ENCODE measurements around the gene BTBD1. TPM values are rescaled to one million over a fixed set of nuclear protein-coding genes. Genes with fewer than 3 reads are reported as not detected.

The BTBD1 gene
- polyA plus RNA-seq, 1 experiment: 113 TPM

DNA sequence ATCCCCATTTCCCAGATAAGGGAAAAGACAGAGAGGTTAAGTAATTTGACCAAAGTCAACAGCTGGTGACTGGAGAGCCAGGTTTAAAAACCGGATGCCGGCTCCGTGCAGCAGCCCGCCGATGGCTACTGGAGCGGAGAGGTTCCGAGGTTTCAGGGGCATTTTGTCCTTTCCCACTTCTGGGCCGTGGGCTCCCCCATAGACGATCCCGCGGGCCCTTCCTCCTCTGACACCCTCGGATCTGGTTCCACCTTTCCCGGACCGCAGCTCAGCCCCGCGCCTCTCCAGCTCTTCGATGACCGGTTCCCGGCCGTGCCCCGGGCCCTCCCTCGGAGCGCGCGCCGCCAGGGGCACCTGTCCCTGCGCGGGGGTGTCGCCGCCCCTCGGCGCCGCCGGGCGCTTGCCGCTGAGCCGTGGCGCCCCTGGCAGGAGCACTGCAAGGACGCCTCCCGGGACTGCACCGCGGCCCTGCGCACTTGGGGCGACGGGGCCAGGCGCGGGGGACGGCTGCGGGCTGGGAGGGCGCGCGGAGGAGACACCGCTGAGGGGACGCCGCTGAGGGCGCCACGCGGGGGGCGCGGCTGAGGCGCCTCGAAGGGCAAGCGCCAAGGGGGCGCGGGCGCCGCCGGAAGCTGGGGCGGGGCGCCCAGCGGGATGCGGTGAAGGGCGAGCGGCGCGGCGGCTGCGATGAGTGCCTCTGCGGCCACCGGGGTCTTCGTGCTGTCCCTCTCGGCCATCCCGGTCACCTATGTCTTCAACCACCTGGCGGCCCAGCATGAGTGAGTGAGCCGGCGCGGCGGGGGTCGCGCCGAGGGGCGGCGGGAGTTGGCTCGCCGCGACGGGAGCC is 40.2 kb upstream of the BTBD1 start, which contains the start of gene TM6SF1:
TSS of gene TM6SF1 (plus strand) at position 652 of the 847 bp plus-strand sequence. CDS start at position 688, 36 bp downstream.
- POLR2A ChIA-PET: interaction anchor here (0.6 kb wide), 1 partner anchor 33 kb away, joined by 9 read pairs; no protein-coding TSS in a partner anchor
- DNase-seq (ENCODE audit: low read depth, low spot score): no peak
- Histone ChIP-seq H3K27me3 (ENCODE audit: control insufficient read depth, insufficient read depth, low read length) (no peaks in the 10 kb centered on the region), H3K27ac (ENCODE audit: low read depth, low read length) (peak within 1 kb of the TSS; percentile 47), H3K4me3 (ENCODE audit: low read depth, low read length) (peak within 1 kb of the TSS; percentile 64), H3K9me3 (ENCODE audit: control insufficient read depth, insufficient read depth, low read length) (no peaks in the 10 kb centered on the region; the same call in 1 of the 2 replicates)
- TF ChIP-seq, protein P1, sequence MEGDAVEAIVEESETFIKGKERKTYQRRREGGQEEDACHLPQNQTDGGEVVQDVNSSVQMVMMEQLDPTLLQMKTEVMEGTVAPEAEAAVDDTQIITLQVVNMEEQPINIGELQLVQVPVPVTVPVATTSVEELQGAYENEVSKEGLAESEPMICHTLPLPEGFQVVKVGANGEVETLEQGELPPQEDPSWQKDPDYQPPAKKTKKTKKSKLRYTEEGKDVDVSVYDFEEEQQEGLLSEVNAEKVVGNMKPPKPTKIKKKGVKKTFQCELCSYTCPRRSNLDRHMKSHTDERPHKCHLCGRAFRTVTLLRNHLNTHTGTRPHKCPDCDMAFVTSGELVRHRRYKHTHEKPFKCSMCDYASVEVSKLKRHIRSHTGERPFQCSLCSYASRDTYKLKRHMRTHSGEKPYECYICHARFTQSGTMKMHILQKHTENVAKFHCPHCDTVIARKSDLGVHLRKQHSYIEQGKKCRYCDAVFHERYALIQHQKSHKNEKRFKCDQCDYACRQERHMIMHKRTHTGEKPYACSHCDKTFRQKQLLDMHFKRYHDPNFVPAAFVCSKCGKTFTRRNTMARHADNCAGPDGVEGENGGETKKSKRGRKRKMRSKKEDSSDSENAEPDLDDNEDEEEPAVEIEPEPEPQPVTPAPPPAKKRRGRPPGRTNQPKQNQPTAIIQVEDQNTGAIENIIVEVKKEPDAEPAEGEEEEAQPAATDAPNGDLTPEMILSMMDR (IDR thresholded peaks at IDR 0.05; ENCODE audit: low read depth, low read length): no peak
- CTCF ChIA-PET: interaction anchor here (2.4 kb wide), 1 partner anchor 96 kb away, joined by 7 read pairs; the partner anchor contains the start of gene C15orf40

DNA sequence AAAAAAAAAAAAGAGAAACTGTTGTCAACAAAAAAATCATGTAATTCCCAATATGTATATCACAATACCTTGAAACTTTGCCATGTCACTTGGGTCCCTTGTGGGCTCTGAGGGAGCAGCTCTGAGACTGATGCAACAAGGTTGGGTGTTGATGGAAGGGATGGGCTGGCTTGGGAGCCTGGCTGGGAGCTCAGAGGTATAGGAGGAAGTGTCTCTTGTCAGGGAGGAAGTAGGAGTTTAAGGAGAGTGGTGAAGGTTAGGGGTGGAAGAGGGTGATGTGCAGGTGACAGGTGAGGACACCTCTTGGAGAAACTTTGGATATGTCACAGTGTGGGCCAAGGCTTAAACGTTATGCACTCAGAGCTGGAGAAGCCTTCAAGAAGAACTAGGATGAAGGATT is 38.4 kb upstream of the BTBD1 start:
- TF ChIP-seq, protein P1 (IDR thresholded peaks at IDR 0.05; ENCODE audit: low read depth, low read length): no peak
- DNase-seq (ENCODE audit: low read depth, low spot score): no peak
- POLR2A ChIA-PET: no interaction called here
- CTCF ChIA-PET: interaction anchor here (1.1 kb wide), 1 partner anchor 95 kb away, joined by 3 read pairs; no protein-coding TSS in a partner anchor
- H3K27me3 ChIP-seq (ENCODE audit: control insufficient read depth, insufficient read depth, low read length): peaks cover 8% of the 10 kb centered on the region
- no peak overlapping the region for H3K4me3 ChIP-seq (ENCODE audit: low read depth, low read length)
- peak overlapping the region; percentile 11 for H3K27ac ChIP-seq (ENCODE audit: low read depth, low read length)
- H3K9me3 ChIP-seq (ENCODE audit: control insufficient read depth, insufficient read depth, low read length): no peaks in the 10 kb centered on the region; the same call in 1 of the 2 replicates

DNA sequence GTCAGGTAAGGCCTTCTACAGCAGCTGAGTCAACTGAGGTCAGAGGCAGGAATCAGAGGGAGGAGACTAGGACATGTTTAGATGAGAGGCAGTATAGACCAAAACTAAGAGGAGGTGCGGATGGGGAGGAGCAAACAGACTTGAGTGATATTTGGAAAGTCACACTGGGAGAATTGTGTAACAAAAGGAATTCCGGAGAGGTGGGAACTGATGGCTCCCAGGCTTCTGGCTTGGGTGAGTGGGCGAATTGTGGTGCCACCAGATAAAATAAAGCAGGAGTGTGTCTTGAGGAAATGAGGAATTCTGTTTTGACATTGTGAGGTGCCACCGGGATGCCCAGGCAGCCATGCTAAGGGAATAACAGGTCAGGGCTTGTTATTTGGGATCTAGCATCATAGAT is 37.1 kb upstream of the BTBD1 start:
- DNase-seq (ENCODE audit: low read depth, low spot score): no peak
- no peak overlapping the region for H3K27ac ChIP-seq (ENCODE audit: low read depth, low read length)
- peaks cover 14% of the 10 kb centered on the region for H3K27me3 ChIP-seq (ENCODE audit: control insufficient read depth, insufficient read depth, low read length)
- POLR2A ChIA-PET: no interaction called here
- CTCF ChIA-PET: no interaction called here
- no peaks in the 10 kb centered on the region for H3K9me3 ChIP-seq (ENCODE audit: control insufficient read depth, insufficient read depth, low read length)
- H3K4me3 ChIP-seq (ENCODE audit: low read depth, low read length): no peak overlapping the region
- TF ChIP-seq, protein P1 (IDR thresholded peaks at IDR 0.05; ENCODE audit: low read depth, low read length): no peak

DNA sequence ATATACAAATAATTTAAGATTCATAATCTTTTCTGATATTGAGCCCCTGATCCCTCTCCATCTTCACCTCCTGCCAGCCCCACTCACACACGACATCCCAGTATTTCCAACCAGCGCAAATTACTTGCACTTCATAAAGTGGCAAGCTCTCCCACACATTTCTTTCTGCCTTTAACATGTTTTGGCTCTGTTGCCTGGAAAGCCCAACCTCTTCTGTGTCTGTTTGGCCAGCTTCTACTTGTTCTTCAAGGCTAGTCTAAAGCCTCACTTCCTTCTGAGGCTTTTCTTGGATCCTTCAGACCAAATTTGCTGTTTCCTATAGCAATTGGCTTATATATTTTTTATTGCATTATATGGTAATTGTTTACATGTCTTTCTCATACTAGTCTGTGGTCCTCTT is 35.3 kb upstream of the BTBD1 start:
- H3K27ac ChIP-seq (ENCODE audit: low read depth, low read length): no peak overlapping the region
- DNase-seq (ENCODE audit: low read depth, low spot score): no peak
- ChIA-PET POLR2A (no interaction called here), CTCF (no interaction called here)
- H3K9me3 ChIP-seq (ENCODE audit: control insufficient read depth, insufficient read depth, low read length): peaks cover 3% of the 10 kb centered on the region; the same call in 1 of the 2 replicates
- TF ChIP-seq, protein P1 (IDR thresholded peaks at IDR 0.05; ENCODE audit: low read depth, low read length): no peak
- no peak overlapping the region for H3K4me3 ChIP-seq (ENCODE audit: low read depth, low read length)
- H3K27me3 ChIP-seq (ENCODE audit: control insufficient read depth, insufficient read depth, low read length): peaks cover 14% of the 10 kb centered on the region

DNA sequence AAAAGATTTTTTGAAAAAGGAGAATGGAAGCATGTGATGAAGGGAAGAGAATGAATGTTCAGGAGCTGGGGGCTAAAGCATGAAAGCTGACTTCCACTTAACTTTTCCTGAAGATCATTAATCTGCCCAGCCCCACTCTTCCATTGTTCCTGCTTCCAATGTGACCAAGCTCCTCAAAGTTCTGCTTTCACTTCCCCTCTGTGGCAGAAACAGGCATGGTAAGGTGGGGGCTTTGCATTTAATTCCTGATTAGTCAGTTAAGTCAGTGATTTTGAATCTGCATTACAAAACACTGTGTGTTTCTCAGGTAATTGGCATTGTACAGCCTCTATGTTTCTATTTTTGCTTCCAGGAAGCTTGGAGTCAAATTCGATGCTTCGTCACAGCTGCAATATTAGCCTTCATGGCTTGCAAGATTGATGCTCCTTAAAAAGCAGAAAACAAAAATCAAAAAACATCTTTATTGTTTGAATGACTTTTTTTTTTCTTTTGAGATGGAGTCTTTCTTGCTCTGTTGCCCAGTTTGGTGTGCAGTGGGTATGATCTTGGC is 33.1 kb upstream of the BTBD1 start:
- Histone ChIP-seq H3K27ac (ENCODE audit: low read depth, low read length) (no peak overlapping the region), H3K27me3 (ENCODE audit: control insufficient read depth, insufficient read depth, low read length) (peaks cover 14% of the 10 kb centered on the region), H3K4me3 (ENCODE audit: low read depth, low read length) (no peak overlapping the region), H3K9me3 (ENCODE audit: control insufficient read depth, insufficient read depth, low read length) (peaks cover 3% of the 10 kb centered on the region; the same call in 1 of the 2 replicates)
- ChIA-PET CTCF (no interaction called here), POLR2A (no interaction called here)
- TF ChIP-seq, protein P1 (IDR thresholded peaks at IDR 0.05; ENCODE audit: low read depth, low read length): no peak
- no peak for DNase-seq (ENCODE audit: low read depth, low spot score)
